ENCODE data around the gene SHISA2.

SHISA2 gene

DNA sequence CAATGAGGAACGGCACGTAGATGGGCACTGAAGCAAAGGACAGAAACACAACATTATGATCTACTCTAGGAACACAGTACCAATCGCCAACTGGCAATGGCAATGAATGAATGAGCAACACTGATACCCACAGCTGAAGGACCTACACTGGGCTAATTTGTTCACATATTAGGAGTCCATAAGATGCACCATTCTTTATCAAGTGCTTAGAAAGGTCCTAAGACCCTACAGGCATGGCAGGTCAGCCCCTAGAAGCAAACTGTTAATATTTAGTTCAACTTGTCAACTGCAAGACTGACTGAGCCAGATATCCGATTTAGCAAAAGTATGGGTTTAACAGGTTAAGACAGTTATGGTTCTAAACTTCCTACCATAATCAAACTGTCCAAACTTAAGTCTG lies 4.8 kb downstream of the SHISA2 start:
- no peak for DNase-seq

DNA sequence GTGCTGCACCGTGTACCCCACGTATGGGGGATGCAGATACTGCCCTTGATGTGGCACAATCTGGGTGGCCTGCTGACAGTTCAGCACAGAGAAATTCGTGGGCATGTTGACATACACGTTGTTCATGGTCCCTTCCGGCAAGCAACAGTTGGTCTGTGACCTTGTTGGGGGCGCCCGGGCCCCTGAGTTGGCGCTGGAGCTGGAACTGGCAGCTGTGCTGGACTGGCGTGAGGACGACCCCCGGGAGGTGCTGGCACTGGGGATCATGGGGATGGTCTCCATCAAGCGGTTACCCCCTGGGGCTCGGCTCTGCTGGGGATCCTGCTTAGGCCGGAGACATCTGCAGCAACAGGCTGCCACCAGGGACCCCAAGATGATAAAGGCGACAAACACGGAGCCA lies 5.2 kb downstream of the SHISA2 start:
- DNase-seq = no peak

- no peak for DNase-seq
These were observed 6.7 kb downstream of the SHISA2 start for GRCh38 chr13:26045142-26045541.

DNA sequence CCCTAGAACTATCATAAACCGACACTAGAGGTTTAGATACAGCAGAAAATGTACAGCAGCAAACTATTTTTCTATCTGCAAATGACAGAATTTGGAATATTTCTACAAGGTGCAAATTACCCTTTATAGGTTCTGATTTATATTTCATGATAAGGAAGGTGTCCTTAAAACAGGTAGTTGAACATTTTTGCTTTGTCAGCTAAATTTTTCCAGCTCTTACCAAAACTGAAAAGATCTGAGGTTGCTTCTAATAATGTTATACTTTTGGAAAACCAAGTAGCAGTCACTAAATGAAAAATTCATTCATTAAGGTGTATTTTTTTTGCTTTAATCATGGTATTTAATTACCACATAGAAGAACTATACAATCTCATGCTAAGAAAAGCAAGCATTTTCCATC lies 9.0 kb downstream of the SHISA2 start:
- no peak for DNase-seq

DNA sequence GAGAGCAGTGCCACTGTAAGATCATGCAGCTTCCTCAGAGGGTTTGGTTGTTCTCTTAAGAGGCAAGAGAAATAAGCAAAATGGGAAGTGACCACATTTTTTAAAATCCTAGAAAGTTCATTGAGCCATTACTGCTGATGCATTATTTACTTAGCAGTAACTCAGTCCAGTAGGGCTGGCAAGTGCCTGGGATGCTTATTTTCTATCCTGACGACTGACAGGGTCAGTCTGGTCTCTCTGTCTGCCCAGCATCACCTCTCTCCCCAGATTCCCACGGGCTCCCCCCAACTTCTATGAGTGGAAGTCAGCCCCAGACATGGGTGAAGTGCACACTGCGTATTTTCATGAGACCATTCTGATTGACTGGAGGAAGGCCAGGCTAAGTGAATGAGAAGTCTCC lies 10.4 kb downstream of the SHISA2 start:
- no peak for DNase-seq

- no peak for DNase-seq
These were observed 12.8 kb downstream of the SHISA2 start for GRCh38 chr13:26038931-26039475.

GRCh38 chr13:26037302-26037701 lies 14.5 kb downstream of the SHISA2 start:
- DNase-seq = no peak

- no peak for DNase-seq
These were observed 15.4 kb downstream of the SHISA2 start for GRCh38 chr13:26036383-26036782.

GRCh38 chr13:26034018-26034417 lies 17.8 kb downstream of the SHISA2 start:
- DNase-seq = no peak

GRCh38 chr13:26030331-26030730 lies 21.5 kb downstream of the SHISA2 start:
- DNase-seq = no peak

GRCh38 chr13:26029581-26030136 lies 22.2 kb downstream of the SHISA2 start:
- no peak for DNase-seq

- DNase-seq = no peak
These were observed 25.6 kb downstream of the SHISA2 start for GRCh38 chr13:26026211-26026610.

DNA sequence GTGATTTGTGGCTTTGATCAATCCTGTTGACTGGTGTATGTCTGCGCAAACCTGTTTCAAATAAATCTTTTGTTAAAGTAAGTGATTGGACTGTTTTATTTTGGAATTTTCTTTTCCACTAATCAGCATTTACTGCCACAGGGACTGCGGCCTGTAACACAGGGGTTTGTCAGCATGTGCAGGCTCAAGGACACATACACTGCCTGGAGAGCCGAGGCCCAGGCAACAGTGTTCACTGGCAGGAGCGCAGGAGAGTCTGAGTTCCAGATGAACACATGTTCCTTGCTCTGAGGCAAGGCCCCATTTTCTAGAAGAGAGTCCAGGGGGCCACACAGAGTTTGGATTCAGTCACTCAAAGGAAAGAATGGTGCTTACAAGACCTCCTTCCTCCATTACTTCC lies 26.0 kb downstream of the SHISA2 start:
- no peak for DNase-seq

- peak; percentile 60 for DNase-seq
These were observed 26.6 kb downstream of the SHISA2 start for GRCh38 chr13:26025196-26025595.

GRCh38 chr13:26024558-26024957 lies 27.3 kb downstream of the SHISA2 start:
- no peak for DNase-seq

- peak; percentile 86 for DNase-seq
These were observed 29.1 kb downstream of the SHISA2 start for GRCh38 chr13:26022538-26023292.

DNA sequence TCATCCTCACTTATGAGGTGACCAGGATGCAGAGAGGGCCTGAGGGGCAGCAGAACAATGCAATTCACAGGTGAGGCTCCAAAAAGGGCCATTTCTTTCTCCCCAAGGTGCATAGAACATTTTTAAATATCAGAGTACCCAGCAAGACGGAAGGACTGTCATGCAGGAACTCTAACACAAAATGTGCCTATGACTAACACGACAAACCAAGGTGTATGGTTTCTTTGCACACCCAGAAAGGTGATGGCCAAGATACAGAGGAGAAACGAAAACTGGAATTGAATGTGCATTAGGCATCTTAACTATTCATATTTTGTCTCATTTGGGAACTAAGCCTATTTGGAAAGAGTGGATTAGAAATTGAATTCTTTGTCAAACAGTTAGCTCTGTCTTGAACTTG lies 29.9 kb downstream of the SHISA2 start:
- DNase-seq = no peak

GRCh38 chr13:26021516-26021915 lies 30.3 kb downstream of the SHISA2 start:
- no peak for DNase-seq

- DNase-seq = no peak
These were observed 30.9 kb downstream of the SHISA2 start for GRCh38 chr13:26020891-26021290.

- no peak for DNase-seq
These were observed 31.6 kb downstream of the SHISA2 start for GRCh38 chr13:26019881-26020870.

GRCh38 chr13:26019251-26019650 lies 32.6 kb downstream of the SHISA2 start:
- DNase-seq = no peak

GRCh38 chr13:26017932-26018665 lies 33.7 kb downstream of the SHISA2 start:
- no peak for DNase-seq
